H1 (cell line): ENCODE results near the gene ETV4. TPM values are rescaled to one million over a fixed set of nuclear protein-coding genes. Genes with fewer than 3 reads are reported as not detected.

ENCODE experiments used
- CHD1 ChIP-seq: IDR thresholded peaks from 2 replicates; pipeline ENCODE4 v1.6.1; 2012; ENCODE audit warnings: low read depth, low read length, improper control_type of control experiment
- EP300 ChIP-seq, 2 experiments: IDR thresholded peaks; 1 replicate in 1 of 2; 2 replicates in 1 of 2; pipeline ENCODE4 v1.6.1; 2011 to 2012; ENCODE audit warnings: low read depth in 2 of 2, low read length in 2 of 2, mild to moderate bottlenecking in 2 of 2, borderline replicate concordance in 1 of 2, inconsistent platforms in 1 of 2, moderate library complexity in 1 of 2
- KDM4A ChIP-seq: IDR thresholded peaks from one replicate; pipeline ENCODE4 v1.7.1; 2012; ENCODE audit warnings: low read depth, mild to moderate bottlenecking, moderate library complexity, low read length, inconsistent platforms; ENCODE audit not compliant: severe bottlenecking
- TBP ChIP-seq: IDR thresholded peaks from 2 replicates; pipeline ENCODE4 v1.6.1; 2011; ENCODE audit warnings: low read depth, low read length, improper control_type of control experiment
- polyA plus RNA-seq, 7 experiments: library from polyadenylated mRNA; depleted of rRNA in 3 of 7; stranded (reverse) in 5 of 7; unstranded in 2 of 7; fragments of >200 nt in 5 of 7; fragments of 200-250 nt in 2 of 7; gene quantifications; 1 replicate in 5 of 7; 2 replicates in 1 of 7; 4 replicates in 1 of 7; pipeline versions ENCODE4 v1.2.1 to v1.2.3, GENCODE V29; 2011 to 2013; ENCODE audit warnings: missing spikeins in 2 of 7, mixed read lengths in 2 of 7
- total RNA-seq: library from RNA; stranded (reverse); fragmentation: NEBNext Ultra II Directional; extraction: Animal tissue kit (Norgen Biotek cat#: 25700); gene quantifications from 2 replicates; pipeline ENCODE4 v1.2.1, GENCODE V29; 2021
- TF ChIP-seq, protein P1 (sequence below): IDR thresholded peaks from 2 replicates; pipeline ENCODE4 v1.6.1; 2011; ENCODE audit warnings: low read length, improper control_type of control experiment

ETV4 gene
- total and polyA plus RNA-seq, 2 of the 8 experiments (the other 6 are each of a cell fraction or from before 2014, with no cell fraction given) = 75.2 to 143 TPM

DNA sequence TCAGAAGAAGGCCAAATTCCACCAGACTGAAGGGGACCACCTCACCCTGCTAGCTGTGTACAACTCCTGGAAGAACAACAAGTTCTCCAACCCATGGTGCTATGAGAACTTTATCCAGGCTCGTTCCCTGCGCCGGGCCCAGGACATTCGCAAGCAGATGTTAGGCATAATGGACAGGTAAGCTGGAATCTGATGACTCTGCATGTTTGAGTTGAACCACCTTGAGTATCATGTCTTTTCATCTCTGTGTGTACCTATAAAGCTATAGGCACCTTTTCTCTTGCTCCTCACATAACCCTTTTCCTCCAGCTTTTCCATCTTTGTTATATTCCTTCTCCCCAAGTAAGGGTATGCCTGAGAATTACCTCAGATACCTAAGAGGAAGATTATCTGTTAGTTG, 24.8 kb downstream of the ETV4 start (continued):
- TF ChIP-seq, protein P1, sequence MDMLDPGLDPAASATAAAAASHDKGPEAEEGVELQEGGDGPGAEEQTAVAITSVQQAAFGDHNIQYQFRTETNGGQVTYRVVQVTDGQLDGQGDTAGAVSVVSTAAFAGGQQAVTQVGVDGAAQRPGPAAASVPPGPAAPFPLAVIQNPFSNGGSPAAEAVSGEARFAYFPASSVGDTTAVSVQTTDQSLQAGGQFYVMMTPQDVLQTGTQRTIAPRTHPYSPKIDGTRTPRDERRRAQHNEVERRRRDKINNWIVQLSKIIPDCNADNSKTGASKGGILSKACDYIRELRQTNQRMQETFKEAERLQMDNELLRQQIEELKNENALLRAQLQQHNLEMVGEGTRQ = no peak
- TF ChIP-seq CHD1 (no peak), TBP (no peak), KDM4A (no peak), EP300 (IDR thresholded peaks at IDR 0.05; ENCODE audit: borderline replicate concordance in 1 of 2, low read depth in 2 of 2, low read length in 2 of 2) (no peak)
- TF ChIP-seq, all 59 proteins: peak for 0
